HUDEP-2 (cell line): Measurements from ENCODE around the gene ESR1.

Experiments
- DNase-seq, 76 experiments: peaks; one replicate each; lab custom pipeline; 2025; ENCODE audit not compliant: unreplicated experiment in 76 of 76; lab: John Stamatoyannopoulos, UW

ESR1 gene

DNA sequence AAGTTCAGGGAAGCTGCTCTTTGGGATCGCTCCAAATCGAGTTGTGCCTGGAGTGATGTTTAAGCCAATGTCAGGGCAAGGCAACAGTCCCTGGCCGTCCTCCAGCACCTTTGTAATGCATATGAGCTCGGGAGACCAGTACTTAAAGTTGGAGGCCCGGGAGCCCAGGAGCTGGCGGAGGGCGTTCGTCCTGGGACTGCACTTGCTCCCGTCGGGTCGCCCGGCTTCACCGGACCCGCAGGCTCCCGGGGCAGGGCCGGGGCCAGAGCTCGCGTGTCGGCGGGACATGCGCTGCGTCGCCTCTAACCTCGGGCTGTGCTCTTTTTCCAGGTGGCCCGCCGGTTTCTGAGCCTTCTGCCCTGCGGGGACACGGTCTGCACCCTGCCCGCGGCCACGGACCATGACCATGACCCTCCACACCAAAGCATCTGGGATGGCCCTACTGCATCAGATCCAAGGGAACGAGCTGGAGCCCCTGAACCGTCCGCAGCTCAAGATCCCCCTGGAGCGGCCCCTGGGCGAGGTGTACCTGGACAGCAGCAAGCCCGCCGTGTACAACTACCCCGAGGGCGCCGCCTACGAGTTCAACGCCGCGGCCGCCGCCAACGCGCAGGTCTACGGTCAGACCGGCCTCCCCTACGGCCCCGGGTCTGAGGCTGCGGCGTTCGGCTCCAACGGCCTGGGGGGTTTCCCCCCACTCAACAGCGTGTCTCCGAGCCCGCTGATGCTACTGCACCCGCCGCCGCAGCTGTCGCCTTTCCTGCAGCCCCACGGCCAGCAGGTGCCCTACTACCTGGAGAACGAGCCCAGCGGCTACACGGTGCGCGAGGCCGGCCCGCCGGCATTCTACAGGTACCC, at the start of gene ESR1:
ESR1 (plus strand) TSS at position 170 of the 858 bp plus-strand sequence; CDS start at position 401, 231 bp downstream.
- DNase-seq: no peak

DNA sequence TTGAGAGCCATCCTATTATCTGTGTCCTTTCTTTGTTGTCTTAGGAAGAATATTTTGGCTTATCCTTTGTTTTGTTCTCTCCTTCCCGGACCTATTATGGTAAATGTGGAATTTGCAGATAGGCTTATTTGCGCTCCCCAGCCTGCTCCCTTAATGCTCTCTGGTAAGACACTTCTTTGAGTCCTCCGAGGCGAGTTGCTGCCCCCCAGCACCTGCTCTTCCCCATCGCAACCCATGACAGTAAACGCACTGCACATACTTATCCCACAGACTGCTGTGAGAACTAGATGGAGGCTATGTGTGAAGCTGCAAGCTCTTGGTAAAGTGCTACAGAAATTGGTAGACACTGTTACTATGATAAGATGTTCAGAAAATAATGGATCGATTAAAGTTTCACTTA, 47.0 kb upstream of the ESR1 start:
- no peak for DNase-seq

DNA sequence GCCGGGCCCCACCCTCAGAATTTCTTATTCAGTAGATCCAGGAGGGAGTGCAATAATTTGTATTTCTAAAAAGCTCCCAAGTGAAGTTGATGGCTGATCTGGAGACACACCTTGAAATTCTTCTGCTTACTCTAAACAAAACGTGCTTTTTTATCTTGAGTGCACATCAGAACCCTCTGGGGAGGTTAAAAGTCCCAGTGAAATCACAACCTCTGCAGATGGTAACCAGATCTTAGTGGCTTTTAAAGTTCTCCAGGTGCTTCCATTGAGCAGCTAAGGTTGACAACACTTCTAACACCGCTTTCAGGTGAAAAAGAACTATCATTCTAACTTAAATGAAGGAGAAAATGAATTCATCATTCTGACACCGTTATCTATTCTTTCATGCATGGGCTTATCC, 45.6 kb upstream of the ESR1 start:
- no peak for DNase-seq

DNA sequence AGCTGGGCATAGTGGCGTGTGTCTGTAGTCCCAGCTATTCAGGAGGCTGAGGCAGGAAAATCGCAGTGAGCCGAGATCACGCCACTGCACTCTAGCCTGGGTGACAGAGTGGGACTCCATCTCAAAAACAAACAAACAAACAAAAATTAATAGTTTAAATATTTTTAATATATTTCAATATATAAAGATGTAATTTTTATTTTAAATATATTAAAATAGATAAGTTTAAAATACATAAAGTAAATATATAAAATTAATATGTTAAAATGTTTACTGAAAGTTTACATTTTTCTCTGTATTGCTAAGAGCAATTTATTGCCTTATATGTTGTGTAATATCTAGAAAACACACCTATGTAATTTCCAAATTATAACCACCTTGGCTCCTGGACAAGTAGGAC, 44.7 kb upstream of the ESR1 start:
- no peak for DNase-seq

DNA sequence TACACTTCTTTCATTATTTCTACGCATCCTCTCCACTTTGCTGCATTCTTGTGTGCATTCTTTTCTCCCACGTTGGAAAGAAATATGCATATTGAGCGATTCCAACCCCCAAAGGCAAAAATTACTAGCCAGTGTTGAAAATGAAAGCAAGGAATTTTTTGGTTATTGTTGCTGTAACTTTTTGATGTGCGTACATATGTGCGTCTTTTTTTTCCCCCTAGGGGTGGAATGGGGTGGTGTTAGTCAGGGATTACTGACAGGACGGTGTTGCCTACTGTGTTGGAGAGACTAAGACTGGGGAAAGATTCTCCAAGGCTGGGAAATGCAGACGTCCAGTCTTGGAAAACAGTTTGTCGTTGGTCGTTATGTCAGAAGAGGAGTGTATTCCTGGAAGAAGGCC, 44.2 kb upstream of the ESR1 start:
- DNase-seq: no peak

DNA sequence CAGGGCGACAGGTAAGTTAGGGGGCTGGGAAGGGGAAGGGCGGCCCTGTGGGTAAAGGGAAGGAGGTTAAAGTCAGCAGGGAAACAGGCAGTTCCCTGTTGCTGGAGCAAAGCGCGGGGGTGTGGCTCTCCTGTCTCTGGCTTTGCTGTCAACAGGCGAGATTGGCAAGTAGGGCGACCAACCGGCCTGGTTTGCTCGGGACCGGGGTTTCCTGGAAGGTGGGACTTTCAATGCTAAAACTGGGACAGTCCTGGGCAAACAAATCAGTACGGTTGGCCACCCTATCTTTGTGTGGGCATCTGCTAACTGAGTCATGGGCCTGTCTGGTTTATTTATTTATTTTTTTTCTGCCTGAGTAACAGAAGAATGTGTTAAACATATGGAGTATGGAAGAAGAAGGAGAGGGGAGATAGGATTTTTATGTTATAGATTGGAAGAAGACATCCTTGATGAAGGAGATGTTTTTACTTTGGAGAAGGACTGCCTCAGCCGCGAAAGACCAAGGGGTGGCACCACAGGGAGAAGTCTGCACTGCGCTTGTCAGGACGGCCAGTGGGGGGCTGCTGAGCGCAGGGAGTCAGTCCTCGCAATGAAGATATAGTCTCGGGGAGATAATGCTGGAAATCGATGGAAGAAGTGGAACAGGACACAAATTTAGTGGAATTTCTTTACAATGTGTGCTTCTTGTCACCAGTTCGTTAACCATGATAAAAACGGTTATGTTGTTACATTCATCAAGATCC, 43.4 kb upstream of the ESR1 start:
- peak in 43 of 76 experiments; percentile 2 to 58 (median 26) for DNase-seq

DNA sequence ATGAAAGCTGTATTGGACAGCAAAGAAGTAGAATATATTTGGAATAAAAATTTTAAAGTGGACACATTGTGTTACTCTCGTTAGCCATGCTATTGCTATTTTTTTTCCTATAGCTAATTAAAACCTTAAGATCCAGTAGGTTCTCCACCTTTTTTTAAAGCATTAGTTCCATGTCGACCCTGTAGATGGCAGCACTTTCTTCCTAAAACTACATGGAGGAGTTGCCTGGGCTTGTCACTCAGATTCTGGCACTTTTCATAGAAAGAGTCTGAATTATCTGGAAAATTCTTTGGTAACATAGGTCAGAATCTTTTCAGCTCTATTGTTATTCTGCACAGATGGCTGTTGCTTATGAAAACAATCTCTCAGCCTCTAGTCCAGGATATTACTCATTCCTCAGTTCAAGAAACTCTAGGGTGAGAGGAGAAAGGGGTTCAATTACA, 42.0 kb upstream of the ESR1 start:
- DNase-seq: peak in 42 of 76 experiments; percentile 3 to 72 (median 34)

DNA sequence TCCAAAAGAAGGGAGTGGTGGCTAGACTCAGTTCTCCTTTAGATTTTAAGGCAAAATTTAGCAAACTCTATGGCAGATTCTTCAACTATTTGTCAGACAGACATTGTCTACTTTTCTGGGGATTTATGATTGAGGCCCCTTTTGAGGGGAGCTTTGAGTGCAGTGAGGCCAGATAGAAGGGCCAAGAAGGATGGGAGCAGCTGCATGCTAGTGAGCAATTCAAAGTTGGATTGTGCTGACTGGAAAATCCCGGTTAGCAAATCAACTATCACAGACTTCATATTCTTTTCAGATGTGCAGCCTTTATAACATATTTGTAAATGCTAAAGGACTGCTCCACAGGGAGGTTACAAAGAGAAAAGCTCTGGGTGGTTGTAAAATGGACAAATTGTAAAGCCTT, 35.0 kb upstream of the ESR1 start:
- DNase-seq: no peak

DNA sequence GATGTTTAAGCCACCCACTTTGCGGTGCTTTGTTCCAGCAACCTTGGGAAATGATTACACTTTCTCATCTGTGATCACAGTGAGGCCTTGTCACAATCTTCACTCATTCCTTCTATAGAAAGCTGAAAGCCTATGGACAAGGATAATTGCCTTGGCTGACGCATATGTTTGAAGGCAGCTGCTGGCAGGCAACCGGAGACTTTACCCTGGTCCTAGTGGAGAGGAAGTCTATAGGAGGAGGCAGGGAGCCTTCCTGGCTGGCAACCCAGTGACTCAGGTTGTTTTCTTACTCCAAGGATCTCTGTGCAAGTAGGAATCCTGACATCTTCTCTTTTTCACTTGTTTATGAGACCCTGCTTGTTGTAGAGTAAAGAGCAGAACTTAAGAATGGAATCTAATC, 34.1 kb upstream of the ESR1 start:
- no peak for DNase-seq

DNA sequence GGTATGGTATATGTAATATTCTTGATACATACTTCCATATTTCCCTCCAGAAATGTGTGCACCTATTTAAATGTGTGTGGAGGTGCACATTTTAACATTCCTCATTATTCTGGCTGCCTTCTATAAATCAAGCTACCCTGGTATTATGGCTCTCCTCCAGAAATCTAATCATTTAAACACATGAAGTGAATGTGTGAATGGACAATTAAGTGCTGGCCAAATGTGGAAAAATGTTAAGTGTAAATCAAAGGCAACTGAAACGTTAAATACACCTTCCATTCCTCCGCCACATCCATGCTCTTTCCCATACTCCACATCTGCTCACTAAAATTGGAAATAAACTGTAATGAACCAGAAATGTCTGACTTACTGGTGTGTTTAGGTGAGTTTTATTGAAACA, 24.9 kb upstream of the ESR1 start:
- DNase-seq: no peak

DNA sequence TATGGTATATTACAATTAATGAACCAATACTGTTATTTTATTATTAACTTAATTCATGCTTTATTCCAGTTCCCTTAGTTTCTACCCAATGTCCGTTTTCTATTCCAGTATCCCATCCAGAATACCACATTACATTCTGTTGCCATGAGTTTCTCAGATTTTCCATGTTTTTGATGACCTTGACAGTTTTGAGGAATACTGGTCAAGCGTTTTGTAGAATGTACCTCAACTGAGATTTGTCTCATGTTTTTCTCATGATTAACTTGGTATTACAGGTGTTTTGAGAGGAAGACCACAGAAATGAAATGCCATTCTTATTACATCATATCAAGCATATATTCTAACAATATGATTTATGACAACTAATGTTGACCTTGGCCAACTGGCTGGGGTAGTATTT, 23.8 kb upstream of the ESR1 start:
- DNase-seq: no peak

DNA sequence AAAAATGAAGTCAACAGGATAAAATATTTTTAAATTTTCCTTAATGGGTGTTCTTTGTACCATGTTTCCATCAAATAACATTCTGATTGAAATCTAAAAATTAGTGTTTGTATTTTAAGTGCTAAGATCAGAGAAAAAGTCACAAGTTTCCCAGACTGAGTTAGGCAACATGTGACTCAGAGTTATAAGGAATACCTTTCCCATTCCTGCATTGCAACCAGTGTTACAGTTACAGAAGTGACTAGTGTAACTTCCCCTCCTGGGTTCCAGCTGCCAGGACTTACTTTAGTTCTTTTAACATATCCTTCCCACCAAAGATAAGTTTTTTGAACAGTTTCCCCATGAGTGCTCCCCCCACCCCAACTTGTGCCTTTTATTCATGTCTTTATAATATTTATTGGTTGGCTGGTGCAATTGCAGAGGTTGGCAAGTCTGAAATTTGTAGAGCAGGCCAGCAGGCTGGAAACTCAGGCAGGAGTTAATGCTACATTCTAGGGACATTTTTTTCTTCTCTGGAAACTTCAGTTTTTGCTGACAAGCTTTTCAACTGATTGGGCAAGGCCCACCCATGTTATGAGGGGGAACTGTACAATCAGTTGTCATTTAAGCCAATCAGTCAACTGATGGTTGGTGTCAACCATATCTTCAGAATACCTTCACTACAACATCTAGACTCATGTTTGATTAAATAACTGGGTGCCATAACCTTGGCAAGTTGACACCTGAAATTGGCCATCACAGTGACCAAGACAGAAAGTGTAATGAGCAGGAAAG, 22.9 kb upstream of the ESR1 start:
- no peak for DNase-seq

DNA sequence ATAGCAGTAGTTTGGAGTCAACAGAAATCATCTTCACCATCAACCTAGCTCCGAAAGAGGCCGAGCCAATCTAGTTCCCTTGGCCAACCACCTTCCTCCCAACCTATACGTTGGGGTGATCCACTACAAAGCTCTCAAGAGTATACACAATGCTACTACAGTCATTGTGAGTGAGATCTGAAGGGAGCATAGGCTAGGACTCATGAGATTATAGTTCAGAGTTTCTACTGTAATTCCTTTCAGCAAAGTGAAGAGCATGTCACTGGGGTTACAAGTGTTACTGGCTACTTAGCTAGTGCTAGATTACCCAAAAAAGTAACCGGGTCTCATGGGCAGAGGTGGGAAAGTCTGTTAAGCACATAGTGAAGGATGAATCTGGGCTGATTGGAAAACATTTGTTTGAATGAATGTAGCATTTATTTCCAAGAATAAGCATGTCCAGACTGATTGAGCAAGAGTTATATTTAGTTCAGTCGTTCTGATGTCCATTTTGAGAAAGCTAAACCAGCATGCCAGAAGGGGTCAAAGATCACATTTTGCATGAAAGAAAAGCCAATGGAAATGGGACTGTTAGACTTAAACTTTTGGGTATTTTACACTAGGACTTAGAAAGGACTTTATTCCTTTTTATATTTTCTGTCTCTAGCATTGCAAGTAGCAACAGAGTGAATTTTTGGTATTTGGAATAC, 10.5 kb upstream of the ESR1 start:
- no peak for DNase-seq

DNA sequence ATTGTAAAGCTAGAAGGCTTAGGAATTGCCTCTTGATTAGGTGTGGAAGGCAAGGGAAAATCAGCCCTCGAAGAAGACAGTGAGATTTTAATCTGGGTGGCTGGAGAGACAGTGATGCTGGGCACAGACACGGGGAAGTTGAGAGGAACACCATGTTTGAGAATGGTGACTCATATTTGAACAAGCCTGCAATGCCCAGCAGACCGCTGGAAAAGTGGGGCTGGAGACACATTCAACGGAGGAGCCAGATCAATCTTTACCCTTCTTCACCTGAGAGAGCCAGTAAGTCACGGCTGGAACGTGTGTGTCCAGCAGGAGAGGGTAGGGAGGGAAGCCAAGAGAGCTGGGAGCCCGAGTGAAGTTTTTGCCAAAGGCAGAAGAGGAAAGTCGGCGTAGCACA, 3.7 kb upstream of the ESR1 start:
- no peak for DNase-seq

DNA sequence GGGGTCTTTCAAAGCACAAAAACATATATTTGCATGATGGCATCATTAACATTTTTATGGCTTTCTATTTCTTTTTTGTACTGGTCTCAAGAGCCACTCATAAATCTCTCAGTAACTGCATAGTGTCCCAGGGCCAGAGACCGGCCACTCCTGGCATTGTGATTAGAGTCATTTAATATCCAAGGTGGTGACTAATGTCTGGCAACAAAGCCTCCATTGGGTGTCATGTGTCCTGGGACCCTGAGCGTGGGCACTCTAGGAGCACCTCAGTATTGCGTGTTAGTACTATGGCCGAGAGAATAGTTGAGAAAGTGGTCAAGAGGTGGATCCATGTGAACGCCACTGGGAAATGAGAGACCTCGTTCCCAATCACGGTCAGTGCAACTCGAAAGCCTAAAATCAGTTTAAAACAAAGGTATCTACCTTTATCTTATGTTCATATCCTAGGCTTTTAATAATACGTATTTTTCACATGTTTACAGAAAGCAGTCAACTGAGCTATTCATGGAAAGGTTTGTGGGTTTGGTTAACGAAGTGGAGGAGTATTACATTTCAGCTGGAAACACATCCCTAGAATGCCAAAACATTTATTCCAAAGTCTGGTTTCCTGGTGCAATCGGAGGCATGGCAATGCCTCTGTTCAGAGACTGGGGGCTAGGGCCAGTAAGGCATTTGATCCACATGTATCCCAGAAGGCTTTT, 2.7 kb upstream of the ESR1 start:
- DNase-seq: no peak

DNA sequence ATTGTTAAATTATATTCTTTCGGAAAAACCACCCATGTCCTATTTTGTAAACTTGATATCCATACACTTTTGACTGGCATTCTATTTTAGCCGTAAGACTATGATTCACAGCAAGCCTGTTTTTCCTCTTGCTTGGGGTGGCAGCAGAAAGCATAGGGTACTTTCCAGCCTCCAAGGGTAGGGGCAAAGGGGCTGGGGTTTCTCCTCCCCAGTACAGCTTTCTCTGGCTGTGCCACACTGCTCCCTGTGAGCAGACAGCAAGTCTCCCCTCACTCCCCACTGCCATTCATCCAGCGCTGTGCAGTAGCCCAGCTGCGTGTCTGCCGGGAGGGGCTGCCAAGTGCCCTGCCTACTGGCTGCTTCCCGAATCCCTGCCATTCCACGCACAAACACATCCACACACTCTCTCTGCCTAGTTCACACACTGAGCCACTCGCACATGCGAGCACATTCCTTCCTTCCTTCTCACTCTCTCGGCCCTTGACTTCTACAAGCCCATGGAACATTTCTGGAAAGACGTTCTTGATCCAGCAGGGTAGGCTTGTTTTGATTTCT, 2.1 kb upstream of the ESR1 start:
- DNase-seq: no peak

DNA sequence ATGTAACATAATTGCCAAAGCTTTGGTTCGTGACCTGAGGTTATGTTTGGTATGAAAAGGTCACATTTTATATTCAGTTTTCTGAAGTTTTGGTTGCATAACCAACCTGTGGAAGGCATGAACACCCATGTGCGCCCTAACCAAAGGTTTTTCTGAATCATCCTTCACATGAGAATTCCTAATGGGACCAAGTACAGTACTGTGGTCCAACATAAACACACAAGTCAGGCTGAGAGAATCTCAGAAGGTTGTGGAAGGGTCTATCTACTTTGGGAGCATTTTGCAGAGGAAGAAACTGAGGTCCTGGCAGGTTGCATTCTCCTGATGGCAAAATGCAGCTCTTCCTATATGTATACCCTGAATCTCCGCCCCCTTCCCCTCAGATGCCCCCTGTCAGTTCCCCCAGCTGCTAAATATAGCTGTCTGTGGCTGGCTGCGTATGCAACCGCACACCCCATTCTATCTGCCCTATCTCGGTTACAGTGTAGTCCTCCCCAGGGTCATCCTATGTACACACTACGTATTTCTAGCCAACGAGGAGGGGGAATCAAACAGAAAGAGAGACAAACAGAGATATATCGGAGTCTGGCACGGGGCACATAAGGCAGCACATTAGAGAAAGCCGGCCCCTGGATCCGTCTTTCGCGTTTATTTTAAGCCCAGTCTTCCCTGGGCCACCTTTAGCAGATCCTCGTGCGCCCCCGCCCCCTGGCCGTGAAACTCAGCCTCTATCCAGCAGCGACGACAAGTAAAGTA, 547 bp upstream of the ESR1 start:
- DNase-seq: no peak

DNA sequence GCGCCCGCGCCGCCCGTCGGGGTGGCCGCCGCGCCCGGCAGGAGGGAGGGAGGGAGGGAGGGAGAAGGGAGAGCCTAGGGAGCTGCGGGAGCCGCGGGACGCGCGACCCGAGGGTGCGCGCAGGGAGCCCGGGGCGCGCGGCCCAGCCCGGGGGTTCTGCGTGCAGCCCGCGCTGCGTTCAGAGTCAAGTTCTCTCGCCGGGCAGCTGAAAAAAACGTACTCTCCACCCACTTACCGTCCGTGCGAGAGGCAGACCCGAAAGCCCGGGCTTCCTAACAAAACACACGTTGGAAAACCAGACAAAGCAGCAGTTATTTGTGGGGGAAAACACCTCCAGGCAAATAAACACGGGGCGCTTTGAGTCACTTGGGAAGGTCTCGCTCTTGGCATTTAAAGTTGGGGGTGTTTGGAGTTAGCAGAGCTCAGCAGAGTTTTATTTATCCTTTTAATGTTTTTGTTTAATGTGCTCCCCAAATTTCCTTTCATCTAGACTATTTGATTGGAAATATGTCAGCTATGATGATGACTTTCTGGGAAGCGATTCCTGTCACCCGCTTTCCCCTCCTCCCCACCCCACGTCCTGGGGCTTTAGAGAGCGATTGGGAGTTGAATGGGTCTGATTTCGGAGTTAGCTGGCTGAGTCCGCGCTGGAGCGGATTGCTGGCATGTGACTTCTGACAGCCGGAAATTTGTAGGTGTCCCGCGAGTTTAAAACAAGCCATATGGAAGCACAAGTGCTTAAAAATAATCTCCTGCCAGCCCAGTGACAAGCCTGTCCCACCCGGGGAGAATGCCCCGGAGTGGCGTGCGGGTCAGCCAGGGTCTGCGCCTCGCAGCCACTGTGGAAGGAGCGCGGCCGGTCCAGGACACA, 1.1 kb downstream of the ESR1 start:
- DNase-seq: no peak
